Tibial artery (tissue), 4 donors: ENCODE results near the gene SLC38A2.

Experiments
- DNase-seq, 2 donors: peaks; one replicate each; pipeline ENCODE4 v3.0.0-alpha.2; 2019
- H3K27ac ChIP-seq, 2 donors: fragments of 200-600 bp; sonication (generic) in 1 of 2; 1 replicate in 1 of 2; 2 replicates in 1 of 2; pipeline ENCODE4 v1.5.1; 2018 to 2019; ENCODE audit warnings: mild to moderate bottlenecking in 1 of 2
- H3K27me3 ChIP-seq, 2 donors: fragments of 200-600 bp; sonication (generic) in 1 of 2; one replicate each; pipeline versions ENCODE4 v1.5.1 to v1.6.0; 2016 to 2019
- H3K36me3 ChIP-seq, 3 donors: fragments of 200-600 bp; sonication (generic) in 2 of 3; one replicate each; pipeline ENCODE4 v1.5.1; 2016 to 2019; ENCODE audit warnings: mild to moderate bottlenecking in 2 of 3
- H3K4me1 ChIP-seq, 4 donors: fragments of 200-600 bp; sonication (generic) in 2 of 4; 1 replicate in 3 of 4; 2 replicates in 1 of 4; pipeline ENCODE4 v1.5.1; 2016 to 2019
- H3K4me3 ChIP-seq, 2 donors: fragments of 200-600 bp; sonication (generic) in 1 of 2; 1 replicate in 1 of 2; 2 replicates in 1 of 2; pipeline ENCODE4 v1.5.1; 2018 to 2019; ENCODE audit warnings: mild to moderate bottlenecking in 2 of 2
- H3K9me3 ChIP-seq, 3 donors: fragments of 200-600 bp; sonication (generic) in 1 of 3; one replicate each; pipeline ENCODE4 v1.5.1; 2016 to 2019
- intact Hi-C: fragments of 100-400 bp; cut with DNase I; formaldehyde crosslinking; loops from one replicate; pipeline ENCODE4 v1.15.0; 2023; ENCODE audit warnings: low total_unique reads
- TF ChIP-seq, protein P1 (sequence below), 2 experiments: fragments of 200-600 bp in 1 of 2; fragments of 450-650 bp in 1 of 2; IDR thresholded peaks; one replicate each; pipeline ENCODE4 v1.5.1; 2017 to 2019; ENCODE audit warnings: antibody characterized with exemption in 2 of 2, mild to moderate bottlenecking in 1 of 2, moderate library complexity in 1 of 2

Gene SLC38A2

DNA sequence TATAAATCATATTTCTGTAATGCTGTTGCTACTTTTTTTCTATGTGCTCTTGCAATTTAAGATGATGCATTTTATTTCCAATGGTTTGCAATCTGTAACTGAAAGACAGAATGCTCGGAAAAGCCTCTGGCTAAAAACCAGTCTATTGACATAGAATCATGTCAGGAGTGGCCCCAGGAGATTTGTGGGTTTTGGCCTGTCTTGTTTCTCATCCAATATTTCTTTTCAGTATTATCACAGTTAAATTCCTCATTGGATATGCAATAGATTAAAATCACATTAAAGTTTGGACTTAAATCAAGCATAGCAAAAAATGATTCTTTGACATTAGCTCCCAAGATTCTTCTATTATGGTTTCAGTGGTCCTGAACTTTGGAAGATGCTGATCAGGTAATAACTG is 19.1 kb upstream of the SLC38A2 start:
- no peaks in the 10 kb centered on the region for H3K27me3 ChIP-seq
- H3K36me3 ChIP-seq = no peaks in the 10 kb centered on the region
- H3K9me3 ChIP-seq = no peaks in the 10 kb centered on the region
- no peak overlapping the region for H3K4me3 ChIP-seq
- peak in 1 of 2 donors; percentile 29 for DNase-seq
- H3K27ac ChIP-seq = peak overlapping the region; percentile 75 to 98
- intact Hi-C loops = no loop called here
- peaks cover 0 to 60% (median 35%) of the 10 kb centered on the region in 4 donors for H3K4me1 ChIP-seq
- TF ChIP-seq, protein P1, sequence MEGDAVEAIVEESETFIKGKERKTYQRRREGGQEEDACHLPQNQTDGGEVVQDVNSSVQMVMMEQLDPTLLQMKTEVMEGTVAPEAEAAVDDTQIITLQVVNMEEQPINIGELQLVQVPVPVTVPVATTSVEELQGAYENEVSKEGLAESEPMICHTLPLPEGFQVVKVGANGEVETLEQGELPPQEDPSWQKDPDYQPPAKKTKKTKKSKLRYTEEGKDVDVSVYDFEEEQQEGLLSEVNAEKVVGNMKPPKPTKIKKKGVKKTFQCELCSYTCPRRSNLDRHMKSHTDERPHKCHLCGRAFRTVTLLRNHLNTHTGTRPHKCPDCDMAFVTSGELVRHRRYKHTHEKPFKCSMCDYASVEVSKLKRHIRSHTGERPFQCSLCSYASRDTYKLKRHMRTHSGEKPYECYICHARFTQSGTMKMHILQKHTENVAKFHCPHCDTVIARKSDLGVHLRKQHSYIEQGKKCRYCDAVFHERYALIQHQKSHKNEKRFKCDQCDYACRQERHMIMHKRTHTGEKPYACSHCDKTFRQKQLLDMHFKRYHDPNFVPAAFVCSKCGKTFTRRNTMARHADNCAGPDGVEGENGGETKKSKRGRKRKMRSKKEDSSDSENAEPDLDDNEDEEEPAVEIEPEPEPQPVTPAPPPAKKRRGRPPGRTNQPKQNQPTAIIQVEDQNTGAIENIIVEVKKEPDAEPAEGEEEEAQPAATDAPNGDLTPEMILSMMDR (IDR thresholded peaks at IDR 0.05) = no peak

DNA sequence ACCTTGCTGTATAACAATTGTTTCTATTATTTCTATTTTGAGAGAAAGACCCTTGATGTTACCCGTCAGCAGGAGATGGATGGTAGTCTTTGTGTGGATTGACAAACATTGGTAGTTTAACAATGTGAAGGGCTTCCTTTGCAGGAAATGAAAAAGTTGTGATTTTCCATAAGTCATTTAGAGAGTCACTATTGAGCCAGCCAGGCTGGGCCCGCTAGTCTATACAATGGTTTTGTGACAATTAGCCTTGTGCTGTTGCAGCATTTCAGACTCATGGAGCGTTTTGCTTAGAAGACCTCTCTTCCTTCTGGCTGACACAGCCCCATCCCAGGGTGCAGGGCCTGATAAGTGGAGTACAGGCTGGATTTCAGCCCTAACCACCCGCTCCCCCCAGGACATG is 18.3 kb upstream of the SLC38A2 start:
- Histone ChIP-seq H3K27me3 (no peaks in the 10 kb centered on the region), H3K27ac (peak overlapping the region; percentile 75 to 98), H3K4me1 (peaks cover 0 to 68% (median 39%) of the 10 kb centered on the region in 4 donors), H3K4me3 (no peak overlapping the region), H3K36me3 (no peaks in the 10 kb centered on the region), H3K9me3 (no peaks in the 10 kb centered on the region)
- DNase-seq = no peak
- TF ChIP-seq, protein P1 (IDR thresholded peaks at IDR 0.05) = no peak
- intact Hi-C loops = no loop called here

DNA sequence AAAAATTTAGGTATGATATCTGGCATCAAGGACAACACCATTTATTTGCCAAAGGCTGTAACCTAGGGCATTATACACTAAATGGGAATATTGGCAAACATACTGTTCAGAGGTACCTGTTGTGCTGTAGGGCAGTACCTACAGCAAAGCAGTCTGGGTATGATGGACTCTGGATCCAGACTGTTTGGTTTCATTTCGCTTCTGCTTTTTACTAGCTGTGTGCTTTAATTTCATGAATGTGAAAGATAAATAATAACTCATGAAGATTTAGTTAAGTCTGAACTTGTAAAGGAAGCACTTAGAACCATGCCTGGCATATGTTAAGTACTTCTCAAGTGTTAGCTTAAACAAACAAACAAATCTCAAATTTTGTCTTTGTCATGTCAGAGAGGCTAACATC is 17.7 kb upstream of the SLC38A2 start:
- Histone ChIP-seq H3K27ac (peak overlapping the region; percentile 75 to 98), H3K4me1 (peaks cover 0 to 74% (median 44%) of the 10 kb centered on the region in 4 donors), H3K27me3 (no peaks in the 10 kb centered on the region), H3K9me3 (no peaks in the 10 kb centered on the region), H3K4me3 (no peak overlapping the region), H3K36me3 (no peaks in the 10 kb centered on the region)
- DNase-seq = no peak
- TF ChIP-seq, protein P1 (IDR thresholded peaks at IDR 0.05) = no peak
- intact Hi-C loops = no loop called here

DNA sequence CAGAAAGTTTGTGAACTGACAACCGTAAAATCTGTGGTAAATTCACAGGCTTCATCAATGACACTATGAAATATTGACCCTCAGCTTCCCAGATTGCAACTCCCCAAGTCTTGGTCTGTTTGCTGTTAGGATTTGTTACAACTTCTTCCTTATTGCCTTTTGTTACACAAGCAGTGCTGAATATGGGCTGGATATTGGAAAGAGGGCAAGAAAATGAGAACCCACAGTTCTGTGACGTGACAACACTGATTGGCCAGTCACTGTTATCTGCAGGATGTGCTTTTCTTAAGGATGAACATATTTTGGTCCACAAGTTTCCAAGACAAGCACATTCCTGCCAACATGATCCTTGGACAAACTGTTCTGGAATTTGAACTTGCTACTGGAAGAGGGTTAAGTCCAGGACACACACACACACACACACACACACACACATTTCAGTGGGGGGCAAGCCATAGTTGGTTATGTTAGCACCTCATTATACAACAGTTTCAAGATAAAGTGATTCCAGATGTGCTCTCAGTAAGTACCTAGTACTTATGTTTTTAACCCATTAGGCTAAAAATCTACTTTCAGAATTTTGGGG is 16.6 kb upstream of the SLC38A2 start:
- intact Hi-C loops = no loop called here
- Histone ChIP-seq H3K9me3 (no peaks in the 10 kb centered on the region), H3K27me3 (no peaks in the 10 kb centered on the region), H3K4me3 (peak overlapping the region in 1 of 2 donors; percentile 5), H3K36me3 (no peaks in the 10 kb centered on the region), H3K27ac (peak overlapping the region; percentile 75 to 98), H3K4me1 (peaks cover 0 to 85% (median 55%) of the 10 kb centered on the region in 4 donors)
- DNase-seq = peak; percentile 71 to 72
- TF ChIP-seq, protein P1 (IDR thresholded peaks at IDR 0.05) = no peak

DNA sequence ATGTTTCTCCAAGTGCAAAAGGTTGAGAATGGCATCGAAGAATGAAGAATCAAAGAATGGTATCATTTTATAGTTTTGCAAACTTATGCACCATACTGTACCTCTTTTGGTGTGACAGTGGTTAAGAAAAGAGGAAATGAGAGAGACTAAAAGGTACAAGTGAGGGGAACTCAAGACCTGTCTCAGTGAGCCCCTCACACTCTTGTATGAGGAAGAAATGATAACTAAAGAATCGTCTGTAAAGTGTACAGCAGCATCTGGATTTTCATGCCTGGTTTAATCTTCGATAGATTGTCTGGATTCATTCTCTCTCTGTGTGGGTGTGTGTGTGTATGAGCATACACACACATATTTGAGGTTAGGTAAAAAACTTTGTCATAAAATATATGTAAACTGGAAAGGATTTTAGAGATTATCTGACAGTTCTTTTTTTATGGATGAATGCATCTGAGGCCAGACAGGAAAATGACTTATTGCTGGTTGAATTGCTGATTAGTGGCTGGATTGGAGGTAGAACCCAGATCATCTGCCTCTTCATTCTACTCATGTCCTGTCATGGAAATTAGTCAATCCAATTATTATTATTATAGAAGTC is 16.0 kb upstream of the SLC38A2 start:
- Histone ChIP-seq H3K27ac (peak overlapping the region; percentile 75 to 98), H3K4me1 (peaks cover 0 to 86% (median 55%) of the 10 kb centered on the region in 4 donors), H3K36me3 (no peaks in the 10 kb centered on the region), H3K4me3 (peak overlapping the region in 1 of 2 donors; percentile 5), H3K9me3 (no peaks in the 10 kb centered on the region), H3K27me3 (no peaks in the 10 kb centered on the region)
- TF ChIP-seq, protein P1 (IDR thresholded peaks at IDR 0.05) = no peak
- intact Hi-C loops = no loop called here
- no peak for DNase-seq
